DND-41 (cell line): ENCODE data around the gene KLHL17.

Source experiments
- ATAC-seq: fragments of 200-7000 bp; cut with Tn5 transposase; 3 replicates; pipeline ENCODE4 v1.9.1; 2021; ENCODE audit warnings: low read depth; ENCODE audit not compliant: insufficient read depth
- DNase-seq: peaks from one replicate; pipeline ENCODE4 v3.0.0-alpha.2; 2020
- H2AFZ ChIP-seq: 2 replicates; pipeline ENCODE4 v1.6.0; 2012; ENCODE audit warnings: low read depth, low read length
- H3K27ac ChIP-seq: 2 replicates; pipeline ENCODE4 v1.5.1; 2012; ENCODE audit warnings: low read length, inconsistent platforms
- H3K27me3 ChIP-seq: fragments of 200-600 bp; sonication (generic); 2 replicates; pipeline ENCODE4 v1.6.0; 2012; ENCODE audit warnings: low read length, mild to moderate bottlenecking, inconsistent platforms; ENCODE audit not compliant: insufficient read depth, poor library complexity
- H3K36me3 ChIP-seq: 2 replicates; pipeline ENCODE4 v1.5.1; 2012; ENCODE audit warnings: low read length, inconsistent platforms; ENCODE audit not compliant: insufficient read depth
- H3K4me1 ChIP-seq: 2 replicates; pipeline ENCODE4 v1.5.1; 2012; ENCODE audit warnings: mild to moderate bottlenecking, low read length; ENCODE audit not compliant: insufficient read depth
- H3K4me2 ChIP-seq: 2 replicates; pipeline ENCODE4 v1.6.0; 2012; ENCODE audit warnings: mild to moderate bottlenecking, moderate library complexity, low read length, inconsistent platforms; ENCODE audit not compliant: insufficient read depth
- H3K4me3 ChIP-seq, 2 experiments: fragments of 200-600 bp in 1 of 2; shearing (Covaris generic) in 1 of 2; 2 replicates each; pipeline ENCODE4 v1.5.1; 2012 to 2016; ENCODE audit warnings: inconsistent platforms in 2 of 2, low read length in 2 of 2, mild to moderate bottlenecking in 2 of 2, low read depth in 1 of 2, moderate library complexity in 1 of 2
- H3K79me2 ChIP-seq: 2 replicates; pipeline ENCODE4 v1.6.0; 2012; ENCODE audit warnings: low read length, inconsistent platforms; ENCODE audit not compliant: insufficient read depth
- H3K9ac ChIP-seq: 2 replicates; pipeline ENCODE4 v1.6.0; 2012; ENCODE audit warnings: low read depth, mild to moderate bottlenecking, inconsistent platforms, low read length, moderate library complexity
- H3K9me3 ChIP-seq: 2 replicates; pipeline ENCODE4 v1.5.1; 2012; ENCODE audit warnings: low read length, moderate library complexity, mild to moderate bottlenecking, inconsistent platforms; ENCODE audit not compliant: insufficient read depth, severe bottlenecking
- H4K20me1 ChIP-seq: 2 replicates; pipeline ENCODE4 v1.6.0; 2012; ENCODE audit warnings: low read length; ENCODE audit not compliant: insufficient read depth
- CTCF ChIP-seq: IDR thresholded peaks from 2 replicates; pipeline ENCODE4 v1.5.1; 2012; ENCODE audit warnings: borderline replicate concordance, low read length, moderate library complexity, mild to moderate bottlenecking; ENCODE audit not compliant: poor library complexity, severe bottlenecking; ENCODE audit errors: extremely low read depth
- EZH2 ChIP-seq: IDR thresholded peaks from 3 replicates; pipeline ENCODE4 v1.6.1; 2012; ENCODE audit warnings: borderline replicate concordance, low read depth, mild to moderate bottlenecking, moderate library complexity, low read length, inconsistent platforms; ENCODE audit not compliant: severe bottlenecking

The KLHL17 gene

GRCh38 chr1:995665-996633 is 35.6 kb downstream of the KLHL17 start:
- no peak overlapping the region for H3K27ac ChIP-seq
- no peak overlapping the region for H2AFZ ChIP-seq
- ATAC-seq = no peak
- DNase-seq = peak; percentile 44
- no peaks in the 10 kb centered on the region for H3K79me2 ChIP-seq
- no peak for TF ChIP-seq EZH2
- TF ChIP-seq CTCF = no peak
- peaks cover 8% of the 10 kb centered on the region; the same call in 1 of the 2 replicates for H3K4me1 ChIP-seq
- H3K27me3 ChIP-seq = peaks cover 26% of the 10 kb centered on the region
- no peak overlapping the region for H3K9ac ChIP-seq
- H3K4me2 ChIP-seq = no peak overlapping the region
- H4K20me1 ChIP-seq = peaks cover 9% of the 10 kb centered on the region
- no peaks in the 10 kb centered on the region for H3K36me3 ChIP-seq
- H3K9me3 ChIP-seq = no peaks in the 10 kb centered on the region
- no peak overlapping the region for H3K4me3 ChIP-seq

GRCh38 chr1:996851-997712 is 36.7 kb downstream of the KLHL17 start:
- Histone ChIP-seq H3K27ac (no peak overlapping the region), H4K20me1 (peaks cover 9% of the 10 kb centered on the region), H3K4me3 (no peak overlapping the region), H3K9ac (no peak overlapping the region), H3K4me1 (peaks cover 8% of the 10 kb centered on the region; the same call in 1 of the 2 replicates), H3K4me2 (no peak overlapping the region), H3K36me3 (no peaks in the 10 kb centered on the region), H3K79me2 (no peaks in the 10 kb centered on the region), H3K9me3 (no peaks in the 10 kb centered on the region), H2AFZ (no peak overlapping the region), H3K27me3 (peaks cover 30% of the 10 kb centered on the region)
- DNase-seq (no peak), ATAC-seq (no peak)
- no peak for TF ChIP-seq CTCF
- no peak for TF ChIP-seq EZH2

DNA sequence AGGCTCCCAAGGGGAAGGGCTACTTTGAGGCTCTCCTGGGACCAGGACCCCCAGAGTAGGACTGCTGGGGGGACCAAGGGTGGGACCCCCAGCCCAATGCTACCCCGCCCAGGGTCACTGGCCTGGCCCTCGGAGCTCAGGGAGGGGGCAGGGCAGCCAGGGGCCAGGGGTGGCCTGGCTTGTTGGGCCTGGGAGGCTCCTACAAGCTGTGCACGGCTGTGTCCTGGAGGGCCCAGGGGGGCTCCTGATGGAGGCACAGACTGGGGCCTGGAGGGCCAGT is 37.3 kb downstream of the KLHL17 start:
- ATAC-seq = no peak
- H2AFZ ChIP-seq = no peak overlapping the region
- no peak overlapping the region for H3K4me2 ChIP-seq
- no peaks in the 10 kb centered on the region for H3K36me3 ChIP-seq
- peaks cover 32% of the 10 kb centered on the region for H3K27me3 ChIP-seq
- H3K79me2 ChIP-seq = no peaks in the 10 kb centered on the region
- H3K4me1 ChIP-seq = peaks cover 8% of the 10 kb centered on the region; the same call in 1 of the 2 replicates
- H3K27ac ChIP-seq = no peak overlapping the region
- no peak for DNase-seq
- H3K9me3 ChIP-seq = no peaks in the 10 kb centered on the region
- peaks cover 9% of the 10 kb centered on the region for H4K20me1 ChIP-seq
- TF ChIP-seq EZH2 (no peak), CTCF (no peak)
- no peak overlapping the region for H3K9ac ChIP-seq
- H3K4me3 ChIP-seq = no peak overlapping the region
